Stimulated activated naive B cell treated with anti-CD40 and anti-IgM and Interleukin-4, amounts not matched to agents 10 μg/mL and 1 μg/mL and 100 μg/mL, for 72 hours (primary cell): ENCODE data around the gene PPP3CB.
"Not testable (repeated sequence)": the region's sequence is repeated elsewhere in the genome, so short reads cannot be mapped to it uniquely, and the experiment has no call there.

Source experiments
- ATAC-seq, 2 donors: fragments of 150-1000 bp; cut with Tn5 transposase; replicated peaks; 2 replicates each; pipeline ENCODE4 v1.10.0; 2021; ENCODE audit warnings: moderate library complexity in 1 of 2
- DNase-seq: peaks from one replicate; pipeline ENCODE4 v3.0.0; 2021
- H3K27ac Mint-ChIP-seq: one replicate; pipeline ENCODE4 v1.8.0; 2022; ENCODE audit warnings: mild to moderate bottlenecking, mixed read lengths
- H3K27me3 Mint-ChIP-seq, 2 donors: one replicate each; pipeline ENCODE4 v1.8.0; 2022; ENCODE audit warnings: mixed read lengths in 2 of 2
- H3K36me3 Mint-ChIP-seq, 2 donors: one replicate each; pipeline ENCODE4 v1.8.0; 2022; ENCODE audit warnings: mixed read lengths in 2 of 2, mild to moderate bottlenecking in 1 of 2
- H3K4me1 Mint-ChIP-seq, 2 donors: one replicate each; pipeline ENCODE4 v1.8.0; 2022; ENCODE audit warnings: mixed read lengths in 2 of 2, mild to moderate bottlenecking in 1 of 2
- H3K4me3 Mint-ChIP-seq, 2 donors: one replicate each; pipeline ENCODE4 v1.8.0; 2022; ENCODE audit warnings: mild to moderate bottlenecking in 2 of 2, mixed read lengths in 2 of 2, moderate library complexity in 1 of 2
- H3K9me3 Mint-ChIP-seq, 2 donors: one replicate each; pipeline ENCODE4 v1.8.0; 2022; ENCODE audit warnings: mixed read lengths in 2 of 2, mild to moderate bottlenecking in 1 of 2

Gene PPP3CB

GRCh38 chr10:73394325-73394724 is 101.5 kb downstream of the PPP3CB start:
- H3K27ac Mint-ChIP-seq, H3K4me3 Mint-ChIP-seq, H3K9me3 Mint-ChIP-seq, ATAC-seq, H3K27me3 Mint-ChIP-seq, DNase-seq: not testable (repeated sequence)
- H3K36me3 Mint-ChIP-seq, result peaks cover 42 to 58% of the 10 kb centered on the region in 2 donors
- peaks cover 4 to 24% of the 10 kb centered on the region in 2 donors for H3K4me1 Mint-ChIP-seq

- Mint-ChIP-seq H3K36me3 (peaks cover 33 to 55% of the 10 kb centered on the region in 2 donors), H3K9me3 (no peaks in the 10 kb centered on the region), H3K27ac (peak overlapping the region; percentile 42), H3K4me3 (no peak overlapping the region), H3K27me3 (no peaks in the 10 kb centered on the region), H3K4me1 (peaks cover 3 to 18% of the 10 kb centered on the region in 2 donors)
- ATAC-seq (no peak), DNase-seq (no peak)
These were observed 107.6 kb downstream of the PPP3CB start for GRCh38 chr10:73388228-73388627.

DNA sequence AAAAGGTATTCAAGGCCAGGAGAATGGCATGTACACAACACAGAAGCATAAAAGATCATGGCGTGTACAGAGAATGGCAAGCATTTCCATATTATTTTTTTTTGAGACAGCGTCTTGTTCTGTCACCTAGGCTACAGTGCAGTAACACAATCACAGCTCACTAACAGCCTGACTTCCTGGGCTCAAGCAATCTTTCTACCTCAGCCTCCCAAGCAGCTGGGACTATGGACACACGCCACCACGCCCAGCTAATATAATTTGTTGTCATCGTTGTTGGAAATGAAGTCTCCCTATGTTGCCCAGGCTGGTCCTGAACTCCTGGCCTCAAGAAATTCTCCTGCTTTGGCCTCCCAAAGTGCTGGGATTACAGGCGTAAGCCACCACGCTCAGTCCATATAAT is 109.2 kb downstream of the PPP3CB start:
- Mint-ChIP-seq H3K4me1 (peaks cover 0 to 8% of the 10 kb centered on the region in 2 donors), H3K27me3 (no peaks in the 10 kb centered on the region), H3K36me3 (peaks cover 31 to 51% of the 10 kb centered on the region in 2 donors), H3K4me3 (no peak overlapping the region), H3K27ac (no peak overlapping the region), H3K9me3 (no peaks in the 10 kb centered on the region)
- ATAC-seq (no peak), DNase-seq (no peak)
